HG02642 (cell line): ENCODE measurements around the gene SLC3A2.
A peak's percentile ranks its signal among the peaks of the same experiment; 100 is the strongest.
"Not testable (repeated sequence)": the region's sequence is repeated elsewhere in the genome, so short reads cannot be mapped to it uniquely, and the experiment has no call there.

Experiments used
- ATAC-seq: cut with Tn5 transposase; IDR thresholded peaks from one replicate; pipeline ENCODE4 v1.9.1; 2021; ENCODE audit warnings: mild to moderate bottlenecking; ENCODE audit not compliant: unreplicated experiment, poor library complexity

SLC3A2 gene

GRCh38 chr11:62880803-62881578 lies at the start of gene SLC3A2:
Gene SLC3A2 (plus strand): TSS chr11:62880896. CDS start chr11:62881024, 128 bp downstream.
- ATAC-seq, result peak; percentile 74

- no peak for ATAC-seq
These were observed 49.7 kb upstream of the SLC3A2 start for GRCh38 chr11:62830904-62831519.

- peak; percentile 86 for ATAC-seq
These were observed 49.0 kb upstream of the SLC3A2 start, which contains the start of gene STX5 for GRCh38 chr11:62831520-62832335. Gene STX5 (minus strand): TSS chr11:62832051. CDS start chr11:62831243, 808 bp downstream.

GRCh38 chr11:62832336-62833234 lies 48.1 kb upstream of the SLC3A2 start, which contains the start of gene TEX54:
Gene TEX54 (minus strand): TSS chr11:62832841.
- ATAC-seq, result no peak

- no peak for ATAC-seq
These were observed 45.4 kb upstream of the SLC3A2 start for GRCh38 chr11:62835336-62835735.

- ATAC-seq, result peak; percentile 50
These were observed 41.4 kb upstream of the SLC3A2 start, which contains the start of gene WDR74 for GRCh38 chr11:62839050-62839945. Gene WDR74 (minus strand): TSS chr11:62839590. CDS start chr11:62839570, 20 bp downstream.

- peak; percentile 19 for ATAC-seq
These were observed 39.9 kb upstream of the SLC3A2 start for GRCh38 chr11:62840721-62841360.

- ATAC-seq, result peak; percentile 50
These were observed 39.1 kb upstream of the SLC3A2 start for GRCh38 chr11:62841361-62842170.

- no peak for ATAC-seq
These were observed 38.4 kb upstream of the SLC3A2 start for GRCh38 chr11:62842171-62842741.

- ATAC-seq, result not testable (repeated sequence)
These were observed 37.8 kb upstream of the SLC3A2 start for GRCh38 chr11:62842891-62843290.

- no peak for ATAC-seq
These were observed 37.2 kb upstream of the SLC3A2 start for GRCh38 chr11:62843466-62843865.

- no peak for ATAC-seq
These were observed 36.5 kb upstream of the SLC3A2 start for GRCh38 chr11:62844154-62844553.

- no peak for ATAC-seq
These were observed 34.5 kb upstream of the SLC3A2 start for GRCh38 chr11:62846177-62846576.

GRCh38 chr11:62847767-62848314 lies 32.9 kb upstream of the SLC3A2 start:
- no peak for ATAC-seq

- no peak for ATAC-seq
These were observed 29.5 kb upstream of the SLC3A2 start for GRCh38 chr11:62850911-62851806.
